Tongue (tissue), 2 donors: Measurements from ENCODE around the gene ZFHX2. TPM values are rescaled to one million over a fixed set of nuclear protein-coding genes. Genes with fewer than 3 reads are reported as not detected.

Experiments
- DNase-seq: peaks from one replicate; pipeline ENCODE4 v3.0.0-alpha.2; 2015
- total RNA-seq: library from RNA; depleted of rRNA; stranded (reverse); fragments of >200 nt; gene quantifications from one replicate; pipeline ENCODE4 v1.2.3, GENCODE V29; 2014

The ZFHX2 gene
- total RNA-seq, 1 donor from 2014 or later: 0.31 TPM

DNA sequence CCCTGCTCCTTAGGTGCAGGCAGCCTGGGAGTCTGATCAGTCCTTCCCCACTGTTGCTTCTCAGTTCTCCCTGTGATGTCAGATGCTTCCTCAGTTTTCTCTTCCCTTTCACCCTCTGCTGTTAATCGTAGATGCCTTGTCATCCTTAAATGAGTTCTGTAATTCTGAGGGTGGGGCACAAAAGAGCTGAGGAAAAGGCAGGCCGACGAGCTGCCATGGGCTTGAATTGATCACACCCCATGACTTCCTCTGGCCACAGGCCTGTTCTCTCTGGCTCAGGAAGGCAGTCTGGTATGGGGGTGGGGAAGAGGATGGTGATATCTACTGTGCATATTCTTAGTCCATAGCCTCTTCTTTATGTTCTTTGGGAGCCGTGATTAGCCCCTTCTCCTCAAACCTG lies 21.3 kb upstream of the ZFHX2 start:
- DNase-seq: no peak

GRCh38 chr14:23572524-23572828 lies 20.9 kb upstream of the ZFHX2 start:
- DNase-seq: no peak

GRCh38 chr14:23571701-23572523 lies 20.3 kb upstream of the ZFHX2 start:
- DNase-seq: no peak

GRCh38 chr14:23570806-23571483 lies 19.4 kb upstream of the ZFHX2 start:
- DNase-seq: no peak

DNA sequence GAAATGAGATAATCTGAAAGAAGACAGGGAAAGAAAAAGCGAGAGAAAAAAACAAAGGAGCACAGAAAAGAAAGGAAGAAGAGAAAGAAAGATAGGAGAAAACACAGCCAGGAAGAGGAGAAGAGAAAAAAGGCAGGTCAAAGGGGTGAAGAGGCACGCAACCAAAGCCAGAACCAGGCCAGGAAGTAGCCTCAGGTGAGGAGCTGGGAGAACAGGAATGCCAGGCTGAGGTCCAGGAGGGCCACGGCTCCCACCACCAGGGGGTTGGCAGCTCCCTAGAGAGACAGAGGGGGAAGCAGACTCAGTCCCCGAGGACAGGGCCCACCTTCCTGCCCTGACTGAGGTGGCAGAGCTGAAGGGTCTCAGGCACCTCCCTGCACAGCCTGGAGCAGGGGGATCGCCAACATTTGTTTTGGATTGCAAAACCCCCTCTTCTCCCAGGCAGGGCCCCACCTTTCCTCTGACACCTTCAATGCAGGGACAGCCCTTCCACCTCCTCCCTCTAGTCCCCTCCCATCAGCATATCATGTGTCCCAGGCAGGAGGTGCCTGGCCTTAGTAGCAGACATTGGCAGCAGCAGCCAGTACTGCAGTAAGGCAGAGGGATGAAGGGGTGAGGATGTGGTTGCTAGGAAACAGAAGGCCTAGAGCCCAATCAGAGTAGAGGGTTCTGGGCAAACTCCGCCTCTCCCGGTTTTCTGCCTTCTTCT lies 18.0 kb upstream of the ZFHX2 start:
- peak; percentile 65 for DNase-seq

DNA sequence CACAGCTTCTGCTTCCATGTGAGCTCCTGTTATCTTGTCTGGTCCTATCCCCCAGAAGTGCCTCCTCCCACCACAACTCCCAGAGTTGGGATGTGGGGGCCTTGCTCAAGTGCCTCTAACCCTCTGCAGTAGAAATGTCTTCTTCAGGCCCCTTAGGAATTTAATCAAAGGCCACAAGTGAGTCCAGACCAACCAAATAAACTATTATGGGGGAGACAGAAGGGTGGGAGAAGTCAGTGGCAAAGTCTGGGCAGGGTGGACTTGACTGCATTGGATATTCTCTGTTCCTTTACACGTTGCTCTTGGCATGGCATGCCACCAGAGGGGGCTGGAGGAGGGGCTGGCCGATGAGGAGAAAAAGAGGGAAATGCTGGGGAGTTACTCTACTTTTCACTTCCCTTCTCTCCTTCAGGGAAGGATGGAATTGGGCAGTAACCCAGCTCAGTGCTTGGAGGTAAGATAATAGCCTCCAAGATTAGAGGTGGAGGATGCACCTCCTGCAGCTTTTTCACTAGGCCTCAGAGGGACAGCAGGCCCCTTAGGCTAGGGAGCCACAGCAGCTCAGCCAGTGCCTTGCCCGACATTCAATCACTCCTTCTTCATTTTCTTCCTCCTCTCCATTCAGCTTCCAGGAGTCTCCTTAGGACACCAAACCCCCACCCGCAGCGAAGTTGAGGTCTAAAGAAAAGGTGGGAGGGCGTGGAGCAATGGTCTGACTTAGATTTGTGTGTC lies 17.2 kb upstream of the ZFHX2 start:
- peak; percentile 47 for DNase-seq

GRCh38 chr14:23568021-23568599 lies 16.5 kb upstream of the ZFHX2 start:
- no peak for DNase-seq

DNA sequence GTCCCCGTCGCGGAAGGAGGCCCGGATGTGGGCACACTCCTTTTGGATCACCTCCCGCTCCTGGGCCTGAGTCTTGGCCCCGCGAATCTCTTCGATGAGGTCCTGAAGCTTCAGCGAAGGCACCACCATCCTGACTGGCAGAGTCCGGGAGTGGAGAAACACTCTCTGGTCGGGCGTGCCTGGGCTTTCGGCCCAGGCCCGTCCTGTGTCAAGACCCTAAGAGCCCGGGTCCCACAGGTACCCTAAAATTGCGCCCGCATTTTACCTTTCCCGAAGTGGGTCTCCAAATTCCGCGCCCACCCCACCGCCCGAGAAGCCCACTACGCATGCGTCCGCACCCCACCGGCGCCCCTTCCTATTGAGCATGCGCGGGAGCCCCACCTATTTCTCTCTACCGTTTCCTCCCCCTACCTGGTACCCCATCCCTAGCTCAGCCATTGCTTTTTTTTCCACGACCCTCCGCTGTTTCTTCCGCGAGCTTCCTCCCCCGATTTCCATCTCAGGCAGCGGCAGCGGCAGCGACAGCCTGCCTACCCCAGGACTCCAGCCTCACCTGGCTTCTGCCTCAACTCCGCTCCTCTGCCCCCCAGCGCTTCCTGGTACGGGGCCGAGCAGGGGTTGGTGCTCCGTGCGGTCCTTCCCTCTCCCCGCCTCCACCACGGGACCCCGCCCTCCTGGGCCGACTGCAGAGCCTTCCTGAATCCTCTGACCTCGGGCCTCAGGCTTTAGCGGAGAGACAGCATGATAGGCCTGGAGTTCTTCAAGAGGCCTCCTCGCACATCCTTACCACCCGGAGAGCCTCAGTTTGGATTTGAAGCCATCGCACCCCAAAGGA lies 15.8 kb upstream of the ZFHX2 start, which contains the start of gene AP1G2:
Gene AP1G2, minus strand, starts transcription at position 606 of the 835 bp plus-strand sequence. Its CDS starts 477 bp downstream, at position 129.
- peak; percentile 91 for DNase-seq

GRCh38 chr14:23566778-23567185 lies 15.2 kb upstream of the ZFHX2 start:
- no peak for DNase-seq

- DNase-seq: no peak
These were observed 14.7 kb upstream of the ZFHX2 start for GRCh38 chr14:23566112-23566777.

DNA sequence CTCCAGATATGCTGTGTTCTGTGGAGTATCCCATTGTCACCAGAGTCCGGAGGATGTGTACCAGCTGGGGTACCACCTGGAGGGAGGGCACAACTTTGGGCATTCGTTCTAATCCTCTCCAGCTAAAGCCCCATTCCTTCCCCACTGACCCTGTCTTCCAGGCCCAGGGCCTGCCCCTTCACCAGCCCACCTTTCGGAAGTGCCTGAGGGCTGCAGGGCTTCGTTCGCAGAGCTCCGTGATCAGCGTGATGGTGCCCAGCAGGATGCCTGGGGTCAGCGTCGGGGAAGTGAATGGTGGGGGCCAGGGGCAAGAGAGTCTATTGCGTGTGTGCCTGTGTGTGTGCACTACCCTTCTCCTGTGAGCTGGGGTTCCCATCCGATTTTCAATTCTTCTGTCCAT lies 14.1 kb upstream of the ZFHX2 start:
- no peak for DNase-seq

- DNase-seq: no peak
These were observed 13.3 kb upstream of the ZFHX2 start for GRCh38 chr14:23564876-23565275.

DNA sequence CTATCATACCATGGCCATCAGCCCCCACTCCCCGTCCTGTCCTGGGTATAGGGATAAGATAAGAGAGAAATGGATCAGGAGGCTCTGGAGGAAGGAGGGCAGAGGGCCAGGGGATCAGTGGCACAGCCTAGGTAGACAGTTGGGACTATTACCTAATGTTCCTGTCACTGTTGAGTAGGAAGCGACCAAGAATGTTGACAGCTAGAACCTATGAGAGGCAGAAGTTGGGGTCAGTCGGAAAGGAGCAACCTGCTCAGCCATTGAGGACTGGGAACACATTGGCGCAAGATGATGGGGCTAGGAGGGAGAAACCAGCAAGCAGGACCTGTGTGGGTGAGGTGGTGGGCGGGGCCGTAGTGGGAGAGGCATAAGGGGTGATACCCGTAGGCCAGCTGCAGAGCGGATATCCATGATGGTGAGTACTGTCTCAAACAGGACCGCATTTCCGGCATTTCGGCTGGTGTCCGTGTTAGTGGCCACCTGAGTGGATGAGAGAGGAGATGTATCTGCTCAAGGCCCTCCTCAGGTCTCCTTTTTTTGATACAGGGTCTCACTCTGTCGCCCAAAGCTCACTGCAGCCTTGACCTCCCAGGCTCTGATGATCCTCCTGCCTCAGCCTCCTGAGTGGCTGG lies 12.7 kb upstream of the ZFHX2 start:
- DNase-seq: no peak

GRCh38 chr14:23563473-23564180 lies 12.1 kb upstream of the ZFHX2 start:
- no peak for DNase-seq

DNA sequence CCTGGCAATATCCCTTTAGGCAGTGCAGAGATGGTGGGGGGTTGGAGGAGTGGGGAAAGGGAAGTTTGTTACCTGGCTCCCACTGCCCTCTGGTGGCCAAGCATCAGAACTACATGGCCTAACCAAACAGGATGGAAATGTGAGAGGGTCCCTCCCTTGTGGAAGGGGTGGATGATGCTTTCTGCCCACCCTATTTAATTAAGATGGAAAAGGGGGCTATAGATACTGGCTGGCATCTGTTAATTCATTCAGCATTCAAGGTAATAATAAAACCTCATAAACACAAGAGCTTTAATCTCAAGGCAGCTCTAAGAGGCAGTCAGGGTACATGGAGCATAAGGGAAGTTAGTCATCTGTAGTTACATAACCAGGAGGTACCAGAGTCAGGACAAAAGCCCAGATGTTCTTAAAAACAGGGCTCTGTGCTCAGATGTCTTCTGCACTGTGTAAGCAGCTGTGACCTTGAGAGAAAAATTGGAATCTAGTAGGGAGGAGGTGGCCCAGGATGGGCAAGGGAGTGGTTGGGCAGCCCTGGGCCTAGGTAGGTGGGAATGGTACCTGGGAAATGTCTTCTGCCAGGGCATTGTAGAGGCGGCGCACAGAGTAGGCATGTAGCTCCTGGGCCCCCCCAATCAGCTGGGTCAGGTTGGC lies 11.4 kb upstream of the ZFHX2 start:
- peak; percentile 77 for DNase-seq

DNA sequence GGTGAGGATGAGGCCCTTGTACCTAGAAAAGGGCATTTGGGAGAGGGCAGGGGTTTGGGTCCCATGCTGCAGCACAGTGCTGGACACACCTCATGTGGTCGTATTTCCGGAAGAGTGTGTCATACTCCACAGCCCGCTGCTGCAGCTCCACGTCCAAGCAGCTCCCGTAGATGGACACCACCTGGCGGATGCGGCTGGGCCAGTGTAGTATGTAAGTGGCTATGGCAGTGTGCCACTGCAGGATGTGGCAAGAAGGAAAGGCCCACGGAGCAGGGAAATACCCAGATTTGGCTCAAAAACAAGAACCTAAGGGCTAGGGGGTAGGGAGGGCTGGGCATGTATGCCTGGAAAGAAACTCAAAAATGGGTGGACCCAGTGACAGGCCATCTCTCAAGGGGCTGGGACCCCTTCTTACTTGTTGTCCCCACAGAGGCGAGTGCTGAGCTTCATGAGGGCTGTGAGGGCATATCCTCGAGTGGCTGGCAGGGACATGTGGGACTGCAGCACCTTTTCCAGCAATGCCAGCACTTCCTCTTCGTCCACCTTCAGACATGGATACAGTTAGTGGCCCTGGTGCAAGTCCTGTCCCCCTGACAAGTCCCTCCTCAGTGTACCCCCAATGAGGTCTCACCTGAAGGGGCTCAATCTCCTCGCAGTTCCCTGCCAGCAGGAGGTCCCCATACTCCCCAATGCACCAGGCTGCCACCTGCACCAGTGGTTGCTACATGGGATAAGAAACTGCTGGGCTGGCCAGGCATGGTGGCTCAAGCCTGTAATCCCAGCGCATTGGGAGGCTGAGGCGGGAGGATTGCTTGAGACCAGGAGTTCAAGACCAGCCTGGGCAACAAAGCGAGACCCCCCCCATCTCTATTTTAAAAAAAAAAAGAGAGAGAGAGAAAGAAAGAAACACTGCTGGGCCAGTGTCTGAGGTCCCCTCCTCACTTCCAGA lies 10.6 kb upstream of the ZFHX2 start:
- no peak for DNase-seq

DNA sequence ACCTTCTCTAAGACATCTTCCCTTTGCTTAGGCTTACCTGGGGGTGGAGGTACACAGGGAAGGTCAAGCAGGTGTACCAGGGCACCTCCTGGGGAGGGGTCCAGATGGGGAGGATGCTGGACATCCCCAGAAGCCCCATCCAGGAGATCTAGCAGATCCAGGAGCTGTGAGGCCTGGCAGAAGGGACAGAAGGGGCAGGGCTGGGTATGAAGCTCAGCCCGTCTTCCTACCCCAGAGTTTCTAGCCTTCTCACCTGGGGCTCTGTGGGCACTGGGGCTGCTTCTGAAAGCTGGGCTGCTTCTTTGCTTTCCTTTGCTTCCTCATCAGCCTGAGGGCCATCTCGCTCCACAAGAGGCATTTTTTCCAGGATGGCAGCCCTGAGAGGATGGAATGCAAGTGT lies 9.7 kb upstream of the ZFHX2 start:
- DNase-seq: no peak
